Spleen (tissue), 7 donors: ENCODE measurements around the gene FMNL3.

Source experiments
- POLR2A ChIP-seq, 3 donors: fragments of 450-650 bp; IDR thresholded peaks; one replicate each; pipeline ENCODE4 v1.5.1; 2017; ENCODE audit warnings: antibody characterized with exemption in 3 of 3, mild to moderate bottlenecking in 1 of 3
- POLR2AphosphoS5 ChIP-seq, 3 donors: sonication (generic); formaldehyde crosslinking; IDR thresholded peaks; one replicate each; pipeline ENCODE4 v1.5.1; 2017; ENCODE audit warnings: antibody characterized with exemption in 3 of 3
- TF ChIP-seq, protein P1 (sequence below), 11 experiments: fragments of 200-600 bp in 7 of 11; fragments of 450-650 bp in 4 of 11; sonication (generic) in 4 of 11; IDR thresholded peaks in 8 of 11; conservative IDR thresholded peaks in 3 of 11; 1 replicate in 7 of 11; 2 replicates in 4 of 11; pipeline versions ENCODE4 v1.4.0 to v1.8.0; 2016 to 2021; ENCODE audit warnings: antibody characterized with exemption in 11 of 11, inconsistent platforms in 4 of 11, mild to moderate bottlenecking in 1 of 11
- donor health status: DM: no; HTN: no; CAD: no; lungs with moderate emphysema.
- donor health status: DM: no; HTN: no; CAD: no.
- donor health status: DM: no; HTN: no; CAD: no.

DNA sequence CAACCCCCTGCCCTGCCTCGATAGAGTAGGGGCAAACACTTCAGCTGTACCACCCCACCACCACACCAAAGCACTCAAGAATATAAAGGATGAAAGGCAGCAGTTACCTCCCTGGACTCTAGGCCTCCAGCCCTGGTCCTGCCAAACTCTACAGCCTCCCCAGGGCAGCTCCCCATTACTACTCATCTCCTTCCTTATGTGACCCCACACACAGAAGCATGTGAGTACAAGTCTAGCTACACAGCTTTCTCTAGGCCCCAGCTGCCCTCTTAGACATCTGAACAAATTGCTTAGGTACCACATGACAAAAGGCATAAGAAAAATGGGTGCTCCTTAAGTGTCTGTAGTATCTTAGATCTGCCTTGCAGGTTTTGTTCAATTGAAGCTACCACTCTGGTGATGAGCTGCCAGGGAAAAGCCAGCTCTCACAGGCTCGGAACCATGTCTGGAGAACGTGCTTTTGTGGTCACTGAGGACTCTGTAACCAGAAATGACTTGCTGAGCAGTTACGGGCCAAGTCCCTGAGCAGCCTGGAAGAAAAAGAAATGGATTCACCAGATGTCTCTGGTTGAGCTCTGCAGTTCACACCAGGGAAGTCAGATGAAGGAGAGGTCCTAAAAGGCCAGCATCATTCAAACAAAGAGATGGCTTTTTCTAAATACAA lies 32.8 kb downstream of the FMNL3 start:
- TF ChIP-seq, protein P1, sequence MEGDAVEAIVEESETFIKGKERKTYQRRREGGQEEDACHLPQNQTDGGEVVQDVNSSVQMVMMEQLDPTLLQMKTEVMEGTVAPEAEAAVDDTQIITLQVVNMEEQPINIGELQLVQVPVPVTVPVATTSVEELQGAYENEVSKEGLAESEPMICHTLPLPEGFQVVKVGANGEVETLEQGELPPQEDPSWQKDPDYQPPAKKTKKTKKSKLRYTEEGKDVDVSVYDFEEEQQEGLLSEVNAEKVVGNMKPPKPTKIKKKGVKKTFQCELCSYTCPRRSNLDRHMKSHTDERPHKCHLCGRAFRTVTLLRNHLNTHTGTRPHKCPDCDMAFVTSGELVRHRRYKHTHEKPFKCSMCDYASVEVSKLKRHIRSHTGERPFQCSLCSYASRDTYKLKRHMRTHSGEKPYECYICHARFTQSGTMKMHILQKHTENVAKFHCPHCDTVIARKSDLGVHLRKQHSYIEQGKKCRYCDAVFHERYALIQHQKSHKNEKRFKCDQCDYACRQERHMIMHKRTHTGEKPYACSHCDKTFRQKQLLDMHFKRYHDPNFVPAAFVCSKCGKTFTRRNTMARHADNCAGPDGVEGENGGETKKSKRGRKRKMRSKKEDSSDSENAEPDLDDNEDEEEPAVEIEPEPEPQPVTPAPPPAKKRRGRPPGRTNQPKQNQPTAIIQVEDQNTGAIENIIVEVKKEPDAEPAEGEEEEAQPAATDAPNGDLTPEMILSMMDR (IDR thresholded peaks at IDR 0.05 in 8 of 11, conservative IDR thresholded peaks at IDR 0.05 in 3 of 11), result no peak
- TF ChIP-seq POLR2A (IDR thresholded peaks at IDR 0.05) (no peak), POLR2AphosphoS5 (IDR thresholded peaks at IDR 0.05) (no peak)
